GM23338 (cell line): Measurements from ENCODE around the gene PCGF3. TPM values are rescaled to one million over a fixed set of nuclear protein-coding genes. Genes with fewer than 3 reads are reported as not detected.

Experiments used
- ETS1 ChIP-seq: IDR thresholded peaks from 2 replicates; pipeline ENCODE4 v1.6.1; 2016; ENCODE audit warnings: antibody characterized with exemption
- EZH2phosphoT487 ChIP-seq: fragments of 200-600 bp; sonication (generic); IDR thresholded peaks from one replicate; pipeline ENCODE4 v1.8.1; 2018; ENCODE audit warnings: antibody characterized with exemption; ENCODE audit not compliant: unreplicated experiment
- JUNB ChIP-seq: IDR thresholded peaks from one replicate; pipeline ENCODE4 v1.6.1; 2016; ENCODE audit warnings: antibody characterized with exemption; ENCODE audit not compliant: unreplicated experiment
- NANOG ChIP-seq: IDR thresholded peaks from 2 replicates; pipeline ENCODE4 v1.6.1; 2016; ENCODE audit warnings: antibody characterized with exemption, borderline replicate concordance
- STAT1 ChIP-seq: IDR thresholded peaks from one replicate; pipeline ENCODE4 v1.6.1; 2016; ENCODE audit warnings: antibody characterized with exemption; ENCODE audit not compliant: unreplicated experiment
- ZNF331 ChIP-seq: fragments of 250-450 bp; sonication (Bioruptor Pico); IDR thresholded peaks from 2 replicates; pipeline ENCODE4 v1.5.0; 2020; ENCODE audit warnings: low read depth, mild to moderate bottlenecking, moderate library complexity
- polyA plus RNA-seq: library from polyadenylated mRNA; unstranded; fragments of >200 nt; fragmentation: Nextera tagmentation; extraction: Ambion mirVana; gene quantifications from 2 replicates; pipeline ENCODE4 v1.2.1, GENCODE V29; 2016
- total RNA-seq: library from RNA; depleted of rRNA; stranded (reverse); fragments of >200 nt; shearing (Covaris generic); gene quantifications from 2 replicates; pipeline ENCODE4 v1.2.3, GENCODE V29; 2014
- TF ChIP-seq, protein P1 (sequence below): fragments of 250-450 bp; sonication (Bioruptor Pico); IDR thresholded peaks from 2 replicates; pipeline ENCODE4 v1.5.0; 2020; ENCODE audit warnings: mild to moderate bottlenecking, moderate library complexity
- TF ChIP-seq, protein P2 (sequence below): IDR thresholded peaks from one replicate; pipeline ENCODE4 v1.6.1; 2018; ENCODE audit warnings: antibody characterized with exemption; ENCODE audit not compliant: unreplicated experiment

Gene PCGF3
- total and polyA plus RNA-seq, 2 experiments from 2014 or later, result 33.1 to 49.0 TPM

- TF ChIP-seq, protein P1, sequence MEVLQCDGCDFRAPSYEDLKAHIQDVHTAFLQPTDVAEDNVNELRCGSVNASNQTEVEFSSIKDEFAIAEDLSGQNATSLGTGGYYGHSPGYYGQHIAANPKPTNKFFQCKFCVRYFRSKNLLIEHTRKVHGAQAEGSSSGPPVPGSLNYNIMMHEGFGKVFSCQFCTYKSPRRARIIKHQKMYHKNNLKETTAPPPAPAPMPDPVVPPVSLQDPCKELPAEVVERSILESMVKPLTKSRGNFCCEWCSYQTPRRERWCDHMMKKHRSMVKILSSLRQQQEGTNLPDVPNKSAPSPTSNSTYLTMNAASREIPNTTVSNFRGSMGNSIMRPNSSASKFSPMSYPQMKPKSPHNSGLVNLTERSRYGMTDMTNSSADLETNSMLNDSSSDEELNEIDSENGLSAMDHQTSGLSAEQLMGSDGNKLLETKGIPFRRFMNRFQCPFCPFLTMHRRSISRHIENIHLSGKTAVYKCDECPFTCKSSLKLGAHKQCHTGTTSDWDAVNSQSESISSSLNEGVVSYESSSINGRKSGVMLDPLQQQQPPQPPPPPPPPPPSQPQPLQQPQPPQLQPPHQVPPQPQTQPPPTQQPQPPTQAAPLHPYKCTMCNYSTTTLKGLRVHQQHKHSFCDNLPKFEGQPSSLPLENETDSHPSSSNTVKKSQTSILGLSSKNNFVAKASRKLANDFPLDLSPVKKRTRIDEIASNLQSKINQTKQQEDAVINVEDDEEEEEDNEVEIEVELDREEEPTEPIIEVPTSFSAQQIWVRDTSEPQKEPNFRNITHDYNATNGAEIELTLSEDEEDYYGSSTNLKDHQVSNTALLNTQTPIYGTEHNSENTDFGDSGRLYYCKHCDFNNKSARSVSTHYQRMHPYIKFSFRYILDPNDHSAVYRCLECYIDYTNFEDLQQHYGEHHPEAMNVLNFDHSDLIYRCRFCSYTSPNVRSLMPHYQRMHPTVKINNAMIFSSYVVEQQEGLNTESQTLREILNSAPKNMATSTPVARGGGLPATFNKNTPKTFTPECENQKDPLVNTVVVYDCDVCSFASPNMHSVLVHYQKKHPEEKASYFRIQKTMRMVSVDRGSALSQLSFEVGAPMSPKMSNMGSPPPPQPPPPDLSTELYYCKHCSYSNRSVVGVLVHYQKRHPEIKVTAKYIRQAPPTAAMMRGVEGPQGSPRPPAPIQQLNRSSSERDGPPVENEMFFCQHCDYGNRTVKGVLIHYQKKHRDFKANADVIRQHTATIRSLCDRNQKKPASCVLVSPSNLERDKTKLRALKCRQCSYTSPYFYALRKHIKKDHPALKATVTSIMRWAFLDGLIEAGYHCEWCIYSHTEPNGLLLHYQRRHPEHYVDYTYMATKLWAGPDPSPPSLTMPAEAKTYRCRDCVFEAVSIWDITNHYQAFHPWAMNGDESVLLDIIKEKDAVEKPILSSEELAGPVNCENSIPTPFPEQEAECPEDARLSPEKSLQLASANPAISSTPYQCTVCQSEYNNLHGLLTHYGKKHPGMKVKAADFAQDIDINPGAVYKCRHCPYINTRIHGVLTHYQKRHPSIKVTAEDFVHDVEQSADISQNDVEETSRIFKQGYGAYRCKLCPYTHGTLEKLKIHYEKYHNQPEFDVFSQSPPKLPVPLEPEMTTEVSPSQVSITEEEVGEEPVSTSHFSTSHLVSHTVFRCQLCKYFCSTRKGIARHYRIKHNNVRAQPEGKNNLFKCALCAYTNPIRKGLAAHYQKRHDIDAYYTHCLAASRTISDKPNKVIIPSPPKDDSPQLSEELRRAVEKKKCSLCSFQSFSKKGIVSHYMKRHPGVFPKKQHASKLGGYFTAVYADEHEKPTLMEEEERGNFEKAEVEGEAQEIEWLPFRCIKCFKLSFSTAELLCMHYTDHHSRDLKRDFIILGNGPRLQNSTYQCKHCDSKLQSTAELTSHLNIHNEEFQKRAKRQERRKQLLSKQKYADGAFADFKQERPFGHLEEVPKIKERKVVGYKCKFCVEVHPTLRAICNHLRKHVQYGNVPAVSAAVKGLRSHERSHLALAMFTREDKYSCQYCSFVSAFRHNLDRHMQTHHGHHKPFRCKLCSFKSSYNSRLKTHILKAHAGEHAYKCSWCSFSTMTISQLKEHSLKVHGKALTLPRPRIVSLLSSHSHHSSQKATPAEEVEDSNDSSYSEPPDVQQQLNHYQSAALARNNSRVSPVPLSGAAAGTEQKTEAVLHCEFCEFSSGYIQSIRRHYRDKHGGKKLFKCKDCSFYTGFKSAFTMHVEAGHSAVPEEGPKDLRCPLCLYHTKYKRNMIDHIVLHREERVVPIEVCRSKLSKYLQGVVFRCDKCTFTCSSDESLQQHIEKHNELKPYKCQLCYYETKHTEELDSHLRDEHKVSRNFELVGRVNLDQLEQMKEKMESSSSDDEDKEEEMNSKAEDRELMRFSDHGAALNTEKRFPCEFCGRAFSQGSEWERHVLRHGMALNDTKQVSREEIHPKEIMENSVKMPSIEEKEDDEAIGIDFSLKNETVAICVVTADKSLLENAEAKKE (CRISPR knock-in tag), result no peak
- TF ChIP-seq EZH2phosphoT487 (no peak), ETS1 (no peak), NANOG (no peak), JUNB (no peak), ZNF331 (CRISPR knock-in tag) (no peak), STAT1 (no peak)
- TF ChIP-seq, protein P2, sequence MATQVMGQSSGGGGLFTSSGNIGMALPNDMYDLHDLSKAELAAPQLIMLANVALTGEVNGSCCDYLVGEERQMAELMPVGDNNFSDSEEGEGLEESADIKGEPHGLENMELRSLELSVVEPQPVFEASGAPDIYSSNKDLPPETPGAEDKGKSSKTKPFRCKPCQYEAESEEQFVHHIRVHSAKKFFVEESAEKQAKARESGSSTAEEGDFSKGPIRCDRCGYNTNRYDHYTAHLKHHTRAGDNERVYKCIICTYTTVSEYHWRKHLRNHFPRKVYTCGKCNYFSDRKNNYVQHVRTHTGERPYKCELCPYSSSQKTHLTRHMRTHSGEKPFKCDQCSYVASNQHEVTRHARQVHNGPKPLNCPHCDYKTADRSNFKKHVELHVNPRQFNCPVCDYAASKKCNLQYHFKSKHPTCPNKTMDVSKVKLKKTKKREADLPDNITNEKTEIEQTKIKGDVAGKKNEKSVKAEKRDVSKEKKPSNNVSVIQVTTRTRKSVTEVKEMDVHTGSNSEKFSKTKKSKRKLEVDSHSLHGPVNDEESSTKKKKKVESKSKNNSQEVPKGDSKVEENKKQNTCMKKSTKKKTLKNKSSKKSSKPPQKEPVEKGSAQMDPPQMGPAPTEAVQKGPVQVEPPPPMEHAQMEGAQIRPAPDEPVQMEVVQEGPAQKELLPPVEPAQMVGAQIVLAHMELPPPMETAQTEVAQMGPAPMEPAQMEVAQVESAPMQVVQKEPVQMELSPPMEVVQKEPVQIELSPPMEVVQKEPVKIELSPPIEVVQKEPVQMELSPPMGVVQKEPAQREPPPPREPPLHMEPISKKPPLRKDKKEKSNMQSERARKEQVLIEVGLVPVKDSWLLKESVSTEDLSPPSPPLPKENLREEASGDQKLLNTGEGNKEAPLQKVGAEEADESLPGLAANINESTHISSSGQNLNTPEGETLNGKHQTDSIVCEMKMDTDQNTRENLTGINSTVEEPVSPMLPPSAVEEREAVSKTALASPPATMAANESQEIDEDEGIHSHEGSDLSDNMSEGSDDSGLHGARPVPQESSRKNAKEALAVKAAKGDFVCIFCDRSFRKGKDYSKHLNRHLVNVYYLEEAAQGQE, result no peak
Observed at GRCh38 chr4:744212-744841, 38.7 kb downstream of the PCGF3 start (continued).
